Lung microvascular endothelial cell (primary cell): Measurements from ENCODE around the gene MRRF. TPM values are rescaled to one million over a fixed set of nuclear protein-coding genes. Genes with fewer than 3 reads are reported as not detected.

Source experiments
- DNase-seq, 2 donors: peaks; one replicate each; pipeline versions ENCODE4 v3.0.0 to v3.0.0-alpha.2; 2010; ENCODE audit warnings: low read depth in 2 of 2
- total RNA-seq: library from RNA; depleted of rRNA; stranded (reverse); fragments of >200 nt; gene quantifications from 2 replicates; pipeline ENCODE4 v1.2.1, GENCODE V29; 2014

Gene MRRF
- total RNA-seq, 1 donor from 2014 or later: 32.3 TPM

DNA sequence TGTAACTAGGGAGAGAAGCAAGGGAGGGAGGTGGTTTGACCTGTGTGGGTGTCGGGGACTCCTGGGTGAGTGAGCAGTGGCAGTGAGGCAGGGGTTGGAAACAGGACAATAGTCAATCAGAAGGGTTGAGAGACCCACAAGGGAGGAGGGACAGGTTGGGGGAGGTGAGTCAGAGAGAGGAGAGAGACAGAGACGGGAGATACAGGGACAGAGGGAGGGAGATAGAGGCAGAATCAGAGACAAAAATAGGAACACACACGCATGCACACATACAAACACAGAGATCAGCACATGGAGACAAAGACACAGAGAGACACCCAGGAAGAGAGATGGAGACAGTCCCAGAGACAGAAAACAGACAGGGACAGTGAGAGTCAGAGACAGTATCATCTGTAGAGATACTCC is 66.8 kb downstream of the MRRF start:
- peak in 1 of 2 donors; percentile 29 for DNase-seq

DNA sequence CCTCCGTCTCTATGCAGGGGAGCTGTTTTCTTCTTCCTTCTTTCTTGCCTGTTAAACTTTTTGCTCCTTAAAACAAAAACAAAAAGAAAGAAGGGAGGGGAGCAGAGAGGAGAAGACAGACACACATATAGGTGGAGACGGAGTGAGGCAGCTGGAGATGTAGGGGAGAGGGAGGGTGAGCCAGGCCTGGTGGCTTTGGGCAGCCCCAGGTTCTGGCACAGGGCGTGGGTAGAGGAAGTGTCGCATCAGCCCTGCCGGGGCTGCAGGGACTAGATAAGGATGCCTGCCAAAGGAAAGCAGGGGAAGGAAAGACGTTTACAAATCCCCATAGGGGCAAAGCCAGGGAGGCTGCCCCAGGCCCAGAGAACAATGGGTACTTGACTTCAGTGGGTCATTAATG is 67.4 kb downstream of the MRRF start:
- DNase-seq: peak; percentile 58 to 90

DNA sequence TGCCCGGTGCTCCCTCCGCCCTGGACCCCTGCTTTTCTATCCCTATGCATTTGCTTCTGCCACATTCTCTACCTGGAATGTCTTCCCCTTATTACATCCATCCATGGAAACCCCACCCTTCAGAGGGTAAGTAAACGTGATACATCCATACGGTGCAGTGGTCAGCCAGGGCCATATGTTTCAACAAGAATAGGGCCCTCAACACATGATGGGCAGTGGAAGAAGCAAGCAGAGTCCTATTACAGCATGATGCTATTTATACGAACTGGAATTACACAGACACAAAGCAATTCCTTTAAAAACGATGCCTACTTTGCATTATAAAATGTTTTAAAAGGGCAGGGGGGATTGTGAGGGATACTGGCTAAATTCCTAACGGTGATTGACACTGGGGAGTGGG is 68.0 kb downstream of the MRRF start:
- DNase-seq: peak in 1 of 2 donors; percentile 45

DNA sequence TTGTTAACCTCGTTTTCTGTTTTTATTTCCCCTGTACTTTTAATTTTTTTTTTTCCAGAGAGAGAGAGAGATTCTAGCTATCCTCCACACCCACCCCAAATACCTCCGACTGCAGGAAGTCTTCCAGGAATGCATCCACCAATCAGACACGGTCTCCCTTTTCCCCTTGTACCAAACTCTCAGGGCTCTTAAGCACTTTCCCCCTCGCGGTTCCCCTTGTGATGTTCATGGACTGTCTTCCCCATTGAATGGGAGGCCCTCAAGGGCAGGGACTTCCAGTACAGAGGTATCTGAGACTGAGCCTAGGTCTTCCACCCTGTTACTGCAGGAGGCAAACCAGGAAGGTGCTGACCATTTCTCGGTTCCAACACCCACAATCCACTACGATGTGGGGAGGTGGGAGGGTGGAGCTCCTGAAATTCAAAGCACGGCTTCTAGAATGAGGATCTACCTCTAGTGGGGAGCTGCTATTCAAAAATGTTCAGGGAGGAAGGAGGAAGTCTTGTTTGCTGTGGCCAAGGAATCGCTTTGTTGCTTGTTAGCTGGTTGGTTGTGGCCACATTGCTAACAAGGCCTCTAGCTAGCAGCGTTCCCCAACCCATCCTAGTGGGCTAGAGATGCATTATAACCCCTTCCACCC is 68.6 kb downstream of the MRRF start:
- no peak for DNase-seq

DNA sequence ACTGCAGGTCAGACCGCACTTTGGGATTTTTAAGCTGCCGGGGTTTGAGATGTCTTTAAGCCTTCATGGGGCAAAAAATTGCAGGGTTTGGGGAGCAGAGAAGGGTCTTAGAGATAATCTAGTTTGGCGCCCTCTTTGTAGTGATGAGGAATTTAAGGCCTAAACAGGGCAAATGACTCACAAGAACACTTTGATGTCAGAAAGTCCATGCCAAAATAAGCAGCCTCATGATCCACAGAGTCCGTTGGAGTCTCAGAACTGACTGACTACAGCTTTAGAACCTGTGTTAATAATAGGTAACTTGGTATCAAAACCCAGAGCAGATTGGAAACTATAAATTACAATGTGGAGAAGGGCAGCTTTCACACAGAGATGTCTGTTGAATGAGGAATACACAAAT is 70.2 kb downstream of the MRRF start:
- DNase-seq: peak in 1 of 2 donors; percentile 20

DNA sequence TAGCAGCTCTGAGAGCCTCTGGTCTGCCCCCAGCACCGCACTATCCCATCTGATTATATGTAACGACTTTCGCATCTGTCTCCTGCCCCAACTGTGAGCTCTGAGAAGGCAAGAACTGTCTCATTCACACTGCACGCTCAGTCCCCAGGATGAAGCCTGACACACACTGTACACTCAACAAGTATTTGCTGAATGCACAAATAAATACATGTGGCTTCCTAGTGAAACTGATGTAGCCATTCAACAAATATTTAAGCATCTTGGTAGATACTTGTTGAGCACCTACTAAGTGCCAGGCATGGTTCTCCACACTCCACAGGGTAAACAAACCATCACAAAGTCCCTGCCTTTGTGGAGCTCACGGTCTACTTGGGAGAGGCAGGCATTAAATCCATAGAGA is 71.5 kb downstream of the MRRF start:
- no peak for DNase-seq

DNA sequence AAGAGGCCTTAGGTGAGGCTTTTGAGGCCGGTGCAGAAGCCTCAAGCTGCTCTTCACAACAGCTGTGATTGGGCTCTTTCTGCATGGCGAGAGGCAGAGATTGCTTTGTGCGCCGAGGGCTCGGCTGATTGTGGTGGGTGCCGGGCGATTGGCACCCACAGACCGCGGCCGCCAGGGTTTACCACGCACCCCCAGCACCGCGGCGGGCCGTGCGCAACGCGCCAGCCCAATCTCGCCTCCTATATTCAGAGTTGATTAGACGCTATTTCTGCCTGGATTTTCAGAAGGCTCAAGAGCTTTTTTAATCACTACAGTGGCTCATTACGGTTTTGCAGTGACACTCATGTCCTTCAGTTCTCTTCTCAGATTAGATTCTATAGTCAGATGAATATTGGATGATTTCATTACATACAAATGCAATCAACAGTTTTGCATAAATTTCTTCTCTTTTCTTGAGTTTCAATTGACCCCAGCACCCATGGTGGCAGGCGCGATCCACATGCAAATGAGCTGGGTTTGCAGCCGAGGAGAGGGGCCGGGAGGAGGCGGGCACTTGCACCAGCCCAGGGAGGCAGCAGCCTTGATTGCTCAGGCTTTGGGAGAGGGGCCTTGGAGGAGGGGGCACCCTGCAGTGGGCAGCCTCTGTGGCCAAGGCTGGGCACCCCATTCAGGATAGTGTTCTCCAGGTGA is 72.3 kb downstream of the MRRF start:
- no peak for DNase-seq

DNA sequence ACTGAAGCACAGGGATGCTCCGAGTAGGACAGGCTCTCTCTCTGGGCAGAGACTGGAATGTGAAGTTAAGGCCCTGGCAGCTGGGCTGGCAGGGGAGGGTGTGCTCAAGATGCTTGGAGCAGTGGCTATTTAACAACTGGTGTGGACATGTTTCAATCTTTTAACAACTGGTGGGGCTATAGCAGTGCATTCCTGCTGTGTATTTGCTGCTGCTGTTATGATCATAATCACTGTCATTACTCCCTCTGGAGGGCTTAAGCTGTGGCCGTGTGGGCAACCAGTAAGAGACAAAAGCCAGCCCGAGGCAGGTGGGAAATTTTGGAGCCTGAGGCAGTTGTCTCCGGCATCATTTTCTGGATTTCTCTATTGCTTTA is 72.9 kb downstream of the MRRF start:
- DNase-seq: no peak

DNA sequence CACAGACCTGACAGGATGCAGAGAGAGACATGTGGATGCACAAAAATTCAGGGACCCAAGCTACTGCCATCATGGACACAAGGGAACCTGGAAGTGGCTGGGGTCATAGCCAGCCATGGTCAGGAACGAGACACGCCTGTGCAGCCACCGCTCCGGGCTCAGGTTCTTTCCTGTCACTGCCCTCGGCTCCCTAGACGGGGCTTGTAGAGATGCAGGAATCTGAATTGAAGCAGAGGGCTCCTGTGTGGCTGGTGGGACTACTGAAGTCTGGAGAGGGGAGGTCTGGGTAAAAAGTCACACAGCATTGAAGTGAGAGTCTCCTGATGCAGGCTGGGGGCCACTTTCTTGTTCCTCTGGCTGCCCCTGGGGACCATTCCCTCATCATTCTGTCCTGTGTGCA is 73.9 kb downstream of the MRRF start:
- DNase-seq: no peak

DNA sequence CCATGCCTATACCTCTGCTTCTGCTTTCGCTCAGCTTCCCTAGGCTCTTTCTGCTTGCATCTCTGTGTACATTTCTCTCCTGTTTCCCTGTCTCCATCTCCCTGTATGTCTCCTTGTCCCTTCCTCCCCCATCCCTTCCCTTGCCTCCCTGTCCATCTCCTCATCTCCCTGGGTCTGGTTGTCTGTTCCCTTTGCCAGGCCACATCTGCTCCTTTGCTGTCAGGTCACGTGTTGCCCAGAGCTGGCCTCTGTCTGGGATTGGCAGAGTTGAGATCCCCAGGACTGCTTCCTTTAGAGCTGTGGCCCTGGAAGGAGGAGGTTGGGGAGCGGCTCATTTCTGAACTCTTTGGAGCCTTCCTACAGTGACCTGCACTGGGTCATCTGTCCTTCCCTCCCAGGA is 74.3 kb downstream of the MRRF start:
- DNase-seq: no peak

DNA sequence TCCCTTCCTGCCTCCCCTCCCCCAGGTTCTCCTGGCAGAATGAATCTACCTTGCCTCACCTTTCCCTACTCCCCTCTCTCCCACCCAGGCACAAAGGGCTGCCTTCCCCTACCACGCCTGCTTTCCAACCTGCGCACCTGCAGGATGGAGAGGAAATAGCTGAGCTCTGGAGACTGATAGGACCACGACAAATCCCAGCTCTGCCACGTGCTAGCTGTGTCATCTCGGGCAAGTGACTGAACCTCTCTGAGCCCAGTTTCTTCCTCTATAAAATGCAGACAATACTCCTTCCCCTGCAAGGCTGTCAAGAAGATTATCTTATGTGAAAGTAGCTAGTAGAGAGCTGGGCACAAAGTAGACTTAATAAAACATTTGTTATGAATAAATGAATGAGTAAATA is 74.9 kb downstream of the MRRF start:
- DNase-seq: no peak

DNA sequence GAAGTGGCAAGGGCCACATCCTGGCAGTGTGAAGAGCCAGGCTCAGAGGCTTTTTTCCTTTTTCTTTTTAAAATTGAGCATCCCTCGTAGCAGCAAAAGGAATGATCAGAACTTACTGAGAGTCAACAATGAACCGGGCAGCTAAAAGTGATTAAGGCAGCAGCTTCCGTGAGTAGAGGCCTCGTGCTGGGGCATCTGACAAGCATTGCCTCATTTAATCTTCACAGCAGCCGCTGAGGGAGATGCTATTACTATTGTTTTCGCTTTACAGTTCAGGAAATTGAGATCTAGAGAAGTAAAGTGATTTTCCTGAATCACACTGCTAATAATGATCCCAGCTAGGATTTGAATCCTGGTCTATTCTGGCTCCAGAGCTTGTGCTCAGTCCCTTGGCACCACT is 75.5 kb downstream of the MRRF start:
- DNase-seq: peak; percentile 53 to 83

DNA sequence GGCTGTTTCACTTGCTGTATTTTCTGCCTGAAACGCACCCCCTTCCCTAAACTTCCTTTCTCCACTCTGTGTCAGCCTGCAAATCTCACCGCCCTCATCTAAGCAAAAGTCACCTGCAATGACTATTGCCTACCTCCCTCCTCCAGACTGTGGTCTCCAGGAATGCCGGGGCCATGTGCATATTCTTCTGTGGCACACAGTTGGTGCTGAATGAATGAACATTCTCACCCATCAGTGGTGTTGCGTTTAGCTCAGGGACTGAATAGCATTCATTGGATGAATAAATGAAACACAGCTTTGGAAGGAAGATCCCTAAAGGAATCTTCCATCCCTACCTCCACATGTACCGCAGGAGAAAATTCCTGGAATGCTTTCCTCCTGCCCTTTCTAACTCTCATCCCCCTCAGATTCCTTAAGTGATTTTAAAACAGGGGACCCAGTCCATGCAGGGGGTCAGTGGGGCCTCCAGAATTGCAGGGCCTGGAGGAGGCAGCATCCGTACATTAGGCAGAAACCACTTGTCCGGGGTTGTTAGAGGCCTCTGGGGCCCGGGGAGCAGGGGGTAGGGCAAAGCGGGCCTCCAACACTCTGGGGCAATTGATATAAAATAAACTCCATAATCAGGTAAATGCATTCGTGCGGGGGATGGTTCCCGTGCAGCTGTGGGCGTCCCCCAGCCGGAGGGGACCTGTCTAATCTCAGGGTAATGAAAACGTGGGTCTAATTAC is 77.8 kb downstream of the MRRF start:
- no peak for DNase-seq

DNA sequence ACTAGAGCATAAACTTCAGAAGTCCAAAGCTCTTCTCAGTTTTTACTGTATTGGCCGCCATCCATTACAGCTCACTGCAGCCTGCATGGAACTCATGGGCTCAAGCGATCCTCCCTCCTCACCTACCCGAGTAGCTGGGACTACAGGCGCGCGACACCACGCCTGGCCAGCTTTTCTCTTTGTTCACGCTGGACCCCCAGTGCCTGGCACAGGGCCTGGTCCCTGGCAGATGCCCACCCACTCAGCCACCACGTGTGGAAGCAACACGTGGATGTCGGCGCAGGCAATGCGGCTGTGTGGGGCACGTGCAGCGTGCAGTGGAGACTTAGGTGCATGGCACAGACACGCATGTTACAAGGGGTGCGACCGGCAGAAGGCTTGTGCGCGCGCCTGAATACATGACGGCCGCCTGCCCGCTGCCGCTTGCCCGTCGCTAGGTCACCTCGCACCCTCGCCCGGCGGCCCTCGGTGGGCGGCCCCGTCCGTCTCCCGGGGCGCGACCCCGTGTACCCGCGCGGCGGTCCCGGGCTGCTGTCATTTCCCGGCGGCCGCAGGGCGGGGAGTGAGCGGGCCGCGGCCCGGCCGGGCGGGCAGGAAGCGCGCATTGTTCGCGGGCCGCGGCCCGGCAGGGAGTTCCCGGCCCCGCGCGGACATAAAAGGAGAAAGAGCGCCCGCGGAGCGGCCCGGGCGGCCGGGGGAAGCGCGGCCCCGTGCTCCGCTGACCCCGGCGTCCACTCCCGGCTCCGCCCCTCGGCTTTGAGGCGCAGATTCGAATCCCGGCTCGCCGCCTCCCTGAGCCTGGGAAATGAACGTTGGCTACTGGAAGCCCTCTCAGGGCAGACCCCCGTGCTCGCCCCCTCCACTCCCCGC is 82.0 kb downstream of the MRRF start:
- peak; percentile 62 to 80 for DNase-seq

DNA sequence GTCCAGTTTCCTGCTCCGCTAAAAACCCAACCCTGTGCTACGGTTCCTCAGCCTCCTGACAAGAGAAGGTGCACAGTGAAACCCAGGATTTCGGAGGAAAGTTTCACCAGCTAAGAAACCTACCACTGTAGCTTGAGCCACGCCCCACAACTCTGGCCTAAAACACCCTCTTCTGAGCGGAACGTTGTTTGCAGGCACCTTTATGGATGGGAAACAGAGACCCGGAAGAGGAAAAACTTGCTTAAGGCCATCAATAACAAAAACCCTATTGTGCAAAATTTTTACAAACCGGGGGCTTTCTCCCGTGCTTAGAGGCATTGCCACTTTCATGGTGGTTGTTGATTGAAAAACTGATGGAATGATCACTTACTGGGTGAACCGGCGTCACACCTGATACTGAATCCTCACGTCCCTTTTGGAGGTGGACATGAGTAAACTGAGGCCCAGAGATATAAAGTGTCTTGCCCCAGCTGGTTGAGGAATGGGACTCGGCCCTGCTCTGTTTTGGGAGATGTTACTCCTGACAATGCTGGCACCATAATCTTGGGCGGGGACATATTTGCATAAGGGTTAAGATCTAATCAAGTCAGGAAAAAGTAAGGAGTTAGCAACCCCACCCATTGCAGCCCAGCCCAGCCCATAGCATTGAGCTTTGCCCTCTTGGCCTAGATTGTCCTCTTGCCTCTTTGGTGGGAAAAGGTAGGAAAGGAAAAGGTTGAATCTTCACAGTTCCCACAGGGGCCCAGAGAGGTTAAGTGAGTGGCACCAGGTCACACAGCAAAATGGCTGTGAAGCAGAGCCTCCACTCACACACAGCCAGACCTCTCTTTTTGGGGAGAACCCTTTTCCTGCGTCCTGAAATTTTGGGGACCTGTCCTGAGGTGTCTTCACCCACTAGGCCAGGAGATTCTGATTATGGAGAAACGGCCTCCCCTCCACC is 82.9 kb downstream of the MRRF start:
- DNase-seq: peak; percentile 30 to 53

DNA sequence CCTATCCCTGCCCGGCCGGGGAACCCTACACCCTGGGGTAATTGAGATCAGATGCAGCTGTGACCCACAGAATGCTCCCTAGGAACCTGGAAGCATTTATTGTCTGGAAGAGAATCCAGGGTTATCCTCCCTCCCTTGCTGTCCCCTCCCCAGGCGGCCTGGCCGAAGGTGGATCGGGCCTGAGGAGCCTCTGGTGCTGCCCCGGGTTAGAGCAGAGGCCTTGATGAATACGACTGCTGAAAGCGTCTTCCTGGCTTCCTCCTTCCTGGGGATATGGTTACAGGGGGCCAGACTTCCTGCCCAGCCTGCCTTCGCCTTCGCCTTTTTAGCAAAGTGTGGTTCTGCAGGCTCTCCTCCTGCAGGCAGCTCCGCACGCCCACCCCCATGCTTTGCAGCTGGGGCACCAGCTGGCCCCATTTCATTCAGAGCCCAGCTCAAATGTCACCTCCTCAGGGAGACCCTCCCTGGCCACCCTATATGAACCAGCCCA is 83.7 kb downstream of the MRRF start:
- DNase-seq: peak in 1 of 2 donors; percentile 35

DNA sequence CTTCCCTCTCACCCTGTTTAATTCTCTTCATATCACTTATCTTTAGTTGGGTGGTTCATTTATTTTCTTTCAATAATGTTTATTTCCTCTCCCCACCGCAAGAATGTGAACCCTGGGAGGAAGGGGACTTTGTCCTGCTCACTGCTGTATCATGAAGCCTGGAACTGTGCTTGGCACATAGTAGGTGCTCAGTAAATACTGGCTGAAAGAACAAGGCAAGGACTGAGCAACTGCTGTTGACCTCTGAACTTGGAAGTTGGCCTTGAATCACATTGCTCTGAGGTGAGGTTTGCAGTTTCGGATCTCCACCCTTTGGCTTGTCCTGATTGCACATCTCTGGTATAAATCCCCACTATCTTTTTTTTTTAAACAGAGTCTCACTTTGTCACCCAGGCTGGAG is 84.1 kb downstream of the MRRF start:
- no peak for DNase-seq

DNA sequence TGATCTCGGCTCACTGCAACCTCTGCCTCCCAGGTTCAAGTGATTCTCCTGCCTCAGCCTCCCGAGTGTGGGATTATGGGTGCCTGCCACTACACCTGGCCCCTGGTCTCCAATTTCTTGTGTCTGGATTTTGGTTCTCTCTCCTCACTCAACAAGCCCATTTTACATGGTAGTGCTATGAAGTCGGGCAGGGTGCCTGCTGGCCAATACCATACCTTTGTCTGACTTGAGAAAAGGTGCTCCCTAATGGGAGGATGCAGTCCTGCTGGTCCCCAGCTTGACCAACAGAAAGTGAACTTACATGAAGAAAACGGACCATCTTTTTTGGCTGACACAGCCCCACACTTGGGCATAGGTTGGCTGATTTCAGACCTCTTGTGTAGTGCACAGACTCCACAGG is 84.5 kb downstream of the MRRF start:
- no peak for DNase-seq

DNA sequence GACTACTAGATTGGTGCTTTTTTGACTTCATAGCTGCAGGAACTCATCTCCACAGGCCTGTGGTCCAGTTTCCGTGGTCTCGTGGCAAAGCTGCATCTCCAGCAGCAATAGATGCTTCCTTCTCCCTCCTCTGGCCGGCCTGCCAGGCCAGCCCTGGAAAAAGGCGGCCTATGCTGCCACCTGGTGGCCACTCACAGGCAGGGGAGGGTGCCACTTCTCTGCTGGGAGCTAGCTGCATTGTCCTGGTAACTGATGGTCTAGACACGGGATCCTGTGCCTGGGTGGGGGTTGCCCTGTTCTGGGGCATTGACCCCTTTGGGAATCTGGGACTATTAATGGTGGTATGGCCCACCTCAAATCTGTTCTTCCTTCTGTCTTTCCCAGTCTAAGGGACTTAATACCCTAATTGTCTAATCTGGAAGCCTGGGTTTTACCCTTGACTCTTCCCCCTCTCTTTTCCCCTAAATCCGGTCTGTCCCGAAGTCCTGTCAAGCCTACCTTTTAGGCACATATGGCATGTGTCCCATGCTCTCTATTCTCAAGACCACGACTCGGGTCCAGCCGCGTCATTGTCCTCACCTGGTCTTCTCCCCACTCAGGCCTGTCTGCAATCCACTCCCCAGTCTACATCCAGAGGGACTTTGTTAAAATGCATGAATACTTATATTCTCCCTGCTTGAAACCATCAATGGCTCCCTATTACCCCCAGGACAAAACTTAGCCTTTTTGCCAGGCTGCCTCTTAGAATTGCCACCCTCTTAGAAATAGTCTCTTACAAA is 86.1 kb downstream of the MRRF start:
- peak; percentile 78 to 86 for DNase-seq
